ENCODE measurements around the gene PCDHGA10.

DNA sequence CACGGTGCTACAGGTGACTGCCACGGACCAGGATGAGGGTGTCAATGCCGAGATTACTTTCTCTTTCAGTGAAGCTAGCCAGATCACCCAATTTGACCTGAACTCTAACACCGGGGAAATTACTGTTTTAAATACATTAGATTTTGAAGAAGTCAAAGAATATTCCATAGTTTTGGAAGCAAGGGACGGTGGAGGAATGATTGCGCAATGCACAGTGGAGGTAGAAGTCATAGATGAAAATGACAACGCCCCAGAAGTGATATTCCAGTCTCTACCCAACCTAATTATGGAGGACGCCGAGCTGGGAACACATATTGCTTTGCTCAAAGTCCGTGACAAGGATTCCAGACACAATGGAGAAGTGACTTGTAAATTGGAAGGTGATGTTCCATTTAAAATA lies 24.1 kb upstream of the PCDHGA10 start:
- TF ChIP-seq, protein P1, sequence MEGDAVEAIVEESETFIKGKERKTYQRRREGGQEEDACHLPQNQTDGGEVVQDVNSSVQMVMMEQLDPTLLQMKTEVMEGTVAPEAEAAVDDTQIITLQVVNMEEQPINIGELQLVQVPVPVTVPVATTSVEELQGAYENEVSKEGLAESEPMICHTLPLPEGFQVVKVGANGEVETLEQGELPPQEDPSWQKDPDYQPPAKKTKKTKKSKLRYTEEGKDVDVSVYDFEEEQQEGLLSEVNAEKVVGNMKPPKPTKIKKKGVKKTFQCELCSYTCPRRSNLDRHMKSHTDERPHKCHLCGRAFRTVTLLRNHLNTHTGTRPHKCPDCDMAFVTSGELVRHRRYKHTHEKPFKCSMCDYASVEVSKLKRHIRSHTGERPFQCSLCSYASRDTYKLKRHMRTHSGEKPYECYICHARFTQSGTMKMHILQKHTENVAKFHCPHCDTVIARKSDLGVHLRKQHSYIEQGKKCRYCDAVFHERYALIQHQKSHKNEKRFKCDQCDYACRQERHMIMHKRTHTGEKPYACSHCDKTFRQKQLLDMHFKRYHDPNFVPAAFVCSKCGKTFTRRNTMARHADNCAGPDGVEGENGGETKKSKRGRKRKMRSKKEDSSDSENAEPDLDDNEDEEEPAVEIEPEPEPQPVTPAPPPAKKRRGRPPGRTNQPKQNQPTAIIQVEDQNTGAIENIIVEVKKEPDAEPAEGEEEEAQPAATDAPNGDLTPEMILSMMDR (IDR thresholded peaks at IDR 0.05) = no peak
- TF ChIP-seq POLR2A (IDR thresholded peaks at IDR 0.05) = no peak
- TF ChIP-seq POLR2AphosphoS5 (IDR thresholded peaks at IDR 0.05) = no peak

Measured in upper lobe of left lung (tissue), 4 donors.